Testis (tissue), 2 donors: ENCODE measurements around the gene ANO2.

Experiments
- CTCF ChIP-seq, 3 experiments: fragments of 450-650 bp in 2 of 3; fragments of 200-600 bp in 1 of 3; sonication (generic) in 1 of 3; IDR thresholded peaks; one replicate each; pipeline ENCODE4 v1.5.1; 2016 to 2019; ENCODE audit warnings: antibody characterized with exemption in 3 of 3, mild to moderate bottlenecking in 2 of 3, moderate library complexity in 1 of 3
- POLR2A ChIP-seq: fragments of 450-650 bp; IDR thresholded peaks from one replicate; pipeline ENCODE4 v1.6.1; 2017; ENCODE audit warnings: antibody characterized with exemption, mild to moderate bottlenecking, moderate library complexity

GRCh38 chr12:5830111-5830510 lies 114.9 kb downstream of the ANO2 start:
- TF ChIP-seq CTCF (IDR thresholded peaks at IDR 0.05): no peak
- no peak for TF ChIP-seq POLR2A
